ENCODE data around the gene PAGE4.

- TF ChIP-seq CTCF (IDR thresholded peaks at IDR 0.05; ENCODE audit: low read depth, low read length, missing input control) (peak; percentile 57), RXRA (IDR thresholded peaks at IDR 0.05) (no peak), JUND (IDR thresholded peaks at IDR 0.05) (no peak), ATF3 (IDR thresholded peaks at IDR 0.05) (no peak), FOXA1 (IDR thresholded peaks at IDR 0.05) (no peak), TAF1 (conservative IDR thresholded peaks at IDR 0.05) (no peak), YY1 (IDR thresholded peaks at IDR 0.05) (no peak), EGR1 (IDR thresholded peaks at IDR 0.05; ENCODE audit: low read depth in 2 of 2) (no peak)
Observed at GRCh38 chrX:49876750-49877149, 47.6 kb downstream of the PAGE4 start.
